Measurements from ENCODE around the gene ZBTB7C.
"Not testable (repeated sequence)": the region's sequence is repeated elsewhere in the genome, so short reads cannot be mapped to it uniquely, and the experiment has no call there.

The ZBTB7C gene

DNA sequence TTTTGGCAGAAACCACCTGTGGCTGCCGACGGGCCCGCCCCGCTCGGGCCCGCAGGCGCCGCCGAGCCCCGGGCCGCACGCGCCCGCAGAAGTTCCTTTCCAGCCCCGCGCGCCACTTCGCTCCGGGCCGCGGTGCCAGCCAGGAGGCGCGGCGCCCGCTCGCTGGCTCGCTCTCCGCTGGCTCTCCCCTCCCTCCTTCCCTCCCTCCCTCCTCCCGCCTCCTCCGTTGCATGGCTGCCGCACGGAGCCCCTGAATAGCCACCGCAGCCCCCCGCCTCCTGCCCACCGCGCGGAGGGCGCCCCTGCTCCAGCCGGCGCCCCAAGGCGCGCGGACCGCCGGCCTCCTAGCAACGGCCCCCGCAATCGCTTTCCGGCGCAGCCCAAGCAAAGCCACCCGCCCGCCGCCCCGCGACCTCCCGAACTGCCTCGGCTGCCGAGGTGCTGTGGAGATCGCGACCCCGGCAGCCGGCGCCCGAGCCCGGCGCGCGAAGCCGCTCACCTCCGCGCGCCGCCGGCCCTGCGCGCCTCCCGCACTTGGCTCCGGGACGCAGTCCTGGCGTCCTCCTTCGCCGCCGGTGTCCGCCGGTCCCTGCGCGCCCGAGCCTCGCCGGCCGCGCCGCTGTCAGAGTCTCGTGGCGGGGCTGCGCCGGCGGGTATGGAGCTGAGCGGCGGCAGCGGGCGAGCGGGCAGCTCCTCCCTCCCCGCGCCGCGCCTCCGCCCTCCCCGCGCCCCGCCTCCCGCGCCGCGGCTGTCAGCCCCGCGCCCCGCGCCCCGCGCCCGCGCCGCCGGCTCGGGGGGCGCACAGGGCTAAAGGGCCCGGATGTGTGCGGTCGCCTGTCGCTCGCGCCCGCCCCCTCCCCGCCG is at the start of gene ZBTB7C:
Gene ZBTB7C, minus strand, starts transcription at position 657 of the 864 bp plus-strand sequence.
- no peak for DNase-seq

DNA sequence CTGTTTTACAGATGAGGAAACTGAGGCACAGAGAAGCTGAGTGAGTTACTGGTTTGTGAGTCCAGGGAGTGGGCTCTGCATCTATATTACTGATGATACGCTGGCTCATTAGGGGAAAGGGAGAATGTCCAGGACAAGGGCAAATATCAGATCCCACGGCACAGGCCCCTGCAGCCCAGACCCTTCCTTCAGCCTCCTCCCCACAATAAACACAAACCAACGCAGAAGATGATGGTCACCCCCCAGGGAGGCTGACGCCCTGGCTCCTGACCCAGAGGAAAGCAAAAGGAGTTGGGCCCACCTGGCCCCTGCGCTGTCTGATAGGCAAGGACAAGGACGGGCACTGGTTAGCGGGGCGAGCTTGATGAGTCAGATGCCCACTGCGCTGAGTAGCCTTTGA is 47.7 kb upstream of the ZBTB7C start:
- DNase-seq, result no peak

DNA sequence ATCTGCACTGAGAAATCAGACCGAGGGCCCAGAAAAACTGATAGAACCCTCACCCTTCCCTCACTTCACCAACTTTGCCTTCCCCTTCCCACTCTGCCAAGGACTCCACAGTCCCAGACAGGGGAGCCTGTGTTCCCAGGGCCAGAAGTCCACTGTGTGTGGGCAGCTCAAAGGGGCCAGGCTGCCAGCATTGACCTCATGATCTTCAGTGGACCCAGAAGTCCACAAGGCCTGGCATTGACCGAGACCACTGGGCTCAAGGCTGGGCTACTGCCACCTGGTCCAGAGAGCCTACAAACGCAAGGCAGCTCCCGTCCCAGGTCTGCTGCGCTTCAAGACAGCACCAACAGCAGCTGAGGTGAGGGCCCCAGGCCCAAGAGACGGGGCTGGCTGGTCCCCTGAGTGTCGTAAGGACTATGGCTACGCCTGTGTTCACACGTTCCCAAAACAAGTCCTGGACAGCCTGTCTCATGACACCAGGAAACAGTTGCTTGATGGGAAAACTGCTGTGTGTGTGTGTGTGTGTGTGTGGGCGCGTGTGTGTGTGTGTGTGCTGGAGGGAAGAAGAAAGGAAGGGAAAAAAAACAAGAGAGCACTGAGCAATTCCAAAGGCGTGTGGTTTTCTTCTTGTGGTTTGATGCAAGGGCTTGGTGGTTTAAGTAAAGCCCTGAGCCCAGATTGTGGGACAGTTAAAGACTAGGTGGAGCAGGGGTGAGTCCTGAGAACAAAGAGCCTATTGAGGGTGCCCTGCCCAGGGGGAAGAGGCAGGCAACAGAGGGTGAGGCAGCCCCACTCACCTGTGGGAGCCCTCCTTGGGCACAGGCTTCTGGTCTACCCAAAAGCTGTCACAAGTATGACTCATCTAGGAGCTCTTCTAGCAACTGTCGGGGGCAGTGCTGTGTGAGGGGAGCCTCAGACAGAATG is 46.6 kb upstream of the ZBTB7C start:
- peak; percentile 30 to 61 for DNase-seq

DNA sequence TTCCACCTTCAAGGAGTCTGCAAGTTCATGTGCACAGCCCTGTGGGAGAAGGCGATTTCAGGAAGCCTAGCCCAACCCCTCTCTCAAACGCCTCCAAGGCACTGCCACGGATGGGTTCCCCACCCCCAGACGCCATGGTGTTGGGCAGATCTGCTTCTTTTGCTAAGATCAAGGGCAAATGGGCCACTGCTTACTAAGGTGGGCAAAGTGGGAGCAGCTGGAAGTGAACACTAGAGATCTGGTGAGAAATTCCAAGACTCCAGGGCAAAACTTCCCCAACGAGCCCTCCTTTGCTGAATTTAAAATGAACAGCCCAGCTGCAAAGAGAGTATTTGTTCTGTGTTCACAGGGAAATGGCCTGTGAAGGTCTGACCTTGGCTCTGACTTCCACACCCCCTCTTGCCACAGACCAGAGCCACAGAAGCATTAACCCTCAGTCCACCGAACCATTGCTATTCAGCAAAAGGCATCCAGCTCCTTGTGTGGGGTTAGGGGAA is 45.1 kb upstream of the ZBTB7C start:
- no peak for DNase-seq

DNA sequence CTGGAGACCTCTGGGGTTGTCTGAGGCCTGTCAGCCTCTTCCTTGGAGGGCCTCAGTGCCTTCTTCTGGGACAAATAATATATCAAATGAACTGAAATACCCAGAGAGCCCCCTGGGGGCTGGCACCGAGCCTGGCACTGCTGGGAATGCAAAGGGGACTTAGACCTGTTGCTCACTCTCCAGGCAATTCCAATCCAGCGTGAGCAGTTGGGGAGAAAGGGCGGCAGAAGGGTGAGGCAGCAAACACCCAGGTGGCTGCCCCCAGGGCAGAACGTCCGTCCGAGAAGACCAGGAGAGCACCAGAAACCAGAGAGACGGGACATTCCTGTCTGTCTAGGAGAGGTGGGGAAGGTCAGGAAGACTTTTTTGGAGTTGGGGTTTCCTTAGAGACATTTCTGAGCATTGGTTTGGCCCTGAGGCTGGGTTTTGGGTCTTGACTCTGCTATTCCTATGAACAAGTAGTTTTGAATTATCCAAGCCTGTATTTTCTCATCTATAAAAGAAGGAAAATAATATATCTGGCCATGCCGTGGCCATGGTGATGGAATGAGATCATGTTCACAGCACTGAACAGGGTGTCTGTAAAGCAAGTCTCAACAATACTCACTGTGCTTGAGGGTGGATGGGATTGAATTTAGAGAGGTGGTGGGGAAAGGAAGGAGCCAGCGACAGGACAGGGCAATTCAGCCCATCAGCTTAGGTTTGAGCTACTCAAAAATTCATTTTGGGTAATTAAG is 44.3 kb upstream of the ZBTB7C start:
- no peak for DNase-seq

DNA sequence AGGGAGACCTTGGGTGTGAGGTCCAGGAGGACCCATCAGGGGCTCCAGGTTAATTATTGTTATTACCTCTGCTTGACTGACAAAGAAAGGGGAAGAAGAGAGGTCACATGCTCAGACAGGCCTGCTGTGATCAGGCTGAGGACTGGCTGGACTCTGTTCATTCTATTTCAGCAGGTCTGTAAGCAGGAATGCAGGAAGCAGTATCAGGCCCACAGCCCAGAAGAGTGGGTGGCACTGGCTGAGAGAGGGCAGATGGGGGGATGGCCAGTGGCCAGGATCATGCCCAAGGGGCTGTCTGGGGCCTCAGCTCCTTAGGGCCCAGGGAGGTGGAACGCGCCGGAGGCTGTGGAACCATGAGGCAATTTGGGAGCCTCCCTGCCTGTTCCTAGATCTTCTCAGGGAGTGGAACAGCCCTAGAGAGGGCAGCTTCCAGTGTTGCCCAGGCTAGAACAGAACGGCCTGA is 43.7 kb upstream of the ZBTB7C start:
- DNase-seq, result no peak

DNA sequence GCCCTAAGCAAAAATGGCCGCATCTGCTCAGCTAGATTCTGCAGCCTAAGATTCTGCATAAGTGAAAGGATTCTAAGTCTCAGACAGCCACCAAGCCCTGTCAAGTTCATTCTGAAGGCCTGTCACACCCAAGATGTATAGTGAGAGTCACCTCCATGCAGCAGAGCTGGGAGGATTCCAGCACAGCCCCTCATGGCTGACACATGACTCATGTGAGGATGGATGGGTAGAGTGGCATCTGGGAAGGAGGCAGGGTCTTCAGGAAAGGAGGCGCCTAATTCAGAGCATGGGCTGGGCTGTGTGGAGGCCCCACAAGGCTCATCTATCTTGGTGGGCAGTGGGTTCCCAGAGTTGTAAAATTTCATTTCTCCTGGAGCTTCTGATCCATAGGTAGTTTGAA is 41.5 kb upstream of the ZBTB7C start:
- no peak for DNase-seq

DNA sequence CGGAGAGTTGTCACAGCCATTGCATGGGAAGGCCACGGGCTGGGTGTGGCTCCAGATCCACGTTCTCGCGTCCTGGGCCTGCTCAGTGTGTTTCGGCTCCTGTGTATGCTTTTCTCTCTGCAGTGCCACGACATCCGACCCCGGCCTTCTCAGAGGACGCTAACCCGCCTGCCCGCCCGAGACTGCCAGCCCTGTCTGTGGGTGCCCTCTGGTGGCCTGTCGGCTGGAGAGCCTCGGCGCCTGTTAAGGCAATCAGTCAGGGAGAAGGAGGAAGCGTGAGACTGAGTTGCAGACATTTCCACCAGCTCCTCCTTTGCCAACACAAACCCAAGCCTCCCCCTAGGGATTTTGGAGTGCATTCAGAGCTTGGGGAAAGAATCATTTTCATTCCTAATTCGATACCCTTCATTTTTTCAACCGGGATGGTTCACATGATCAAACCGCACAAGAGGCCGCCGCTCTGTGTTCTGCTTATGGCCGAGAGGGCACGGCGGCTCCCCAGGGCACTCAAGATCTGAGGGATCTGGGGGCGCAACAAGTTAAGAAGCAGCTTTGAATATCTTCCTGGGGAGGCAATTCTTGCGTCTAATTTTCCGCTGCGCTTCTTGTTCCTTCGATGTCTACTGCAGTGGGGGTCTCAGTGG is 37.5 kb upstream of the ZBTB7C start:
- peak; percentile 57 to 64 for DNase-seq

DNA sequence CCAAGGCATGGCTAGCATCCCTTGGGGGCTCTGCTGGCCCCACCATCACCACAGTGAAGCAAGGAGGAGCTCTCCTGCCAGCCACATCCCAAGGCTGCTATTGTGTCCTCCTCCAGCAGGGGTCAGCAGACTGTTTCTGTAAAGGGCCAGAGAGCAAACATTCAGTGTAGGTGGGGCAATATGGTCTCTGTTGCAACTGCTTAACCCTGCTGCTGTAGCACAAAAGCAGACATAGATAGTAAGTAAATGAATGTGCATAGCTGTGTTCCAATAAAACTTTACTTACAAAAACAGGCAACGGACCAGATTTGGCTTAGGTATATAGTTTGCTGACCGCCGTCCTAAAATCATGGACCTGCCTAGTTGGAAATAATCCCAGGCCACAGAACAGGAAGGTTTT is 36.4 kb upstream of the ZBTB7C start:
- peak; percentile 65 to 71 for DNase-seq

DNA sequence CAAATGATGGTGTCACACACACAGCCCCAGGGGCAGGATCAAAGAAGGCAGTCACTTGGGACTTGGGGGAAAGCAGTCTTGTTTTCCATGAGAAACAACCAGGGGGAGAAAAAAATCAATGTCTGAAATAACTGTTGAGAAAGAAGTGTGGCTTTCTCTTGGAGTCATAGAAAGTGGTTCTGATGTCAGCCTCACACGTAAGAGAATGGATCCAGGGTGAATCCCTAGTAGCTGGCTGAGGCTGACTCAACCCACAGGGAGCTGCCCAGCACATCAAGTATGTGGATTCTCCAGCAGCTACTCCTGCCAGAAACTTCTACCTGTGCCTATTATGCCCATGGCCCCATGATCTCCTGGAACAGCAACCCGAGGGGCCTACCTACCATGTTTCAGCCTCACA is 33.6 kb upstream of the ZBTB7C start:
- no peak for DNase-seq

DNA sequence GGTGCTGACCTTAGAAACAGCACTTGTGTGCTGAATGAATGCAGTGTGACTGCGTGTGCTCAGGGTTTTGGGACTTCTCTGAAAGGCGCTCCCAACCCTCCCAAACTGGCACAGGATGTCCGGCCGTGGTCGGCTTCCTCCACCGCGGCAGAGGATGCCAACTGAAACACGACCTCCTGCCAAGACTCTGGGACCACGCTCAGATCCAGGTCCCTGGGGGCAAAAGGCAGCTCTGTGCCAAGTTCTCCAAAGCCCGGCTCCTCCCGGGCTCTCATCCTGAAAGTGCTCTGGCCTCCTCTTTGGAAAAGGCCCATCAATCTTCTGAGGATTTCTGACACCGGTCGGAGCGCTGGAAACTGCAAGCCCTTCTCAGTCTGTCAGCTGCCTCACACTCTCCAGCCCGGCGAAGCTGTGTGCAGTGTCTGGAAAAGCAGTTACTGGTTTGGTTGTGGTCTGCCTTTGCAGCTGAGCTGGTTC is 32.3 kb upstream of the ZBTB7C start:
- DNase-seq, result no peak

DNA sequence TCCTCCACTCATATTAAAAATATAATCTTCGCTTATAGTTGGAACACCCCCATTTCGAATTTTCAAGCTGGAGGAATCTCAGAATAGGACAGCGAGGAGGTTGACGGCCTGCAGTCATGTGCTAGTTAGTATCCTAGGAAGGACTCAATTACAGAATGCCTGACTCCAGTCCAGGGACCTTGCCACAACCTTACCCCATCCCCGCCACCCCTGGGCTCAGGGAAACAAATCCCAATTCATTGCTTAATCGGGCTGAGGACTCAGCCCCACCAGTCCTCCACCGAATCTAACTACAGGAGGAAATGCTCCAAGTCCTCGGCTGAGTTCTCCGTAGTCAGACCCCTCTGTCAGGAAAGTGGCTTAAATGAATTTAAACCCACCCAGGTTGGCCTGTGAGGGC is 31.7 kb upstream of the ZBTB7C start:
- no peak for DNase-seq

DNA sequence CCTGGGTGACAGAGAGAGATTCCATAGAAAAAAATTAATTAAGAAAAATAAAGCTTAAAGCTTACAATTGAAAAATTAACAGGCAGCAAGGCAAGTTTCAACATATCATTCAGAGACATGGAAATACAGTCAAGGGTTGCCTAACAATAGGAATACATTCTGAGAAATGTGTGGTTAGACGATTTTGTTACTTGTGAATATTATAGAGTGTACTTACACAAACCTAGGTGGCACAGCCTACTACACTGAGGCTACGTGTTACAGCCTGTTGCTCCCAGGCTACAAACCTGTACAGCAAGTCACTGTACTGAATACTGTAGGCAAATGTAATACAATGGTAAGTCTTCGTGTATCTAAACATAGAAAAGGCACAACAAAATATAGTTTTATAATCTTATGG is 27.7 kb upstream of the ZBTB7C start:
- no peak for DNase-seq

DNA sequence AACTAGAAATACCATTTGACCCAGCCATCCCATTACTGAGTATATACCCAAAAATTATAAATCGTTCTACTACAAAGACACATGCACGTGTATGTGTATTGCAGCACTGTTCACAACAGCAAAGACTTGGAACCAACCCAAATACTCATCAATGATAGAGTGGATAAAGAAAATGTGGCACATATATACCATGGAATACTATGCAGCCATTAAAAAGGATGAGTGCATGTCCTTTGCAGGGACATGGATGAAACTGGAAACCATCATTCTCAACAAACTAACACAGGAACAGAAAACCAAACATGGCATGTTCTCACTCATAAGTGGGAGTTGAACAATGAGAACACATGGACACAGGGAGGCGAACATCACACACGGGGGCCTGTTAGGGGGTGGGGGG is 25.2 kb upstream of the ZBTB7C start:
- not testable (repeated sequence) for DNase-seq

DNA sequence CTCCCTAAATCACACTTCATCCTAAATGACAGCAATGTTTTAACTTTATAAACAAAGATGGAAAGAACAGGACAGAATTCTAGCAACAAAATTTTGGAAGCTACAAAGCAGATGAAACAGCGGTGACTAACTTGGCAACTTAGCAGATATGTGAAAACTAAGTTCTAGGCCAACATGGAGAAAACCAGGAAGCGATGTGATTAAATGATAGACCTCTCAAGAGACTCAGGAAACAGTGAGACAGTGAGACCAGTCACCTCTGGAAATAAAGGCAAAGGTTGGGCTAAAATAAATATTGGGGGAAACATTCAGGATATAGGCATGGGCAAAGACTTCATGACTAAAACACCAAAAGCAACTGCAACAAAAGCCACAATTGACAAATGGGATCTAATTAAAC is 24.4 kb upstream of the ZBTB7C start:
- no peak for DNase-seq

DNA sequence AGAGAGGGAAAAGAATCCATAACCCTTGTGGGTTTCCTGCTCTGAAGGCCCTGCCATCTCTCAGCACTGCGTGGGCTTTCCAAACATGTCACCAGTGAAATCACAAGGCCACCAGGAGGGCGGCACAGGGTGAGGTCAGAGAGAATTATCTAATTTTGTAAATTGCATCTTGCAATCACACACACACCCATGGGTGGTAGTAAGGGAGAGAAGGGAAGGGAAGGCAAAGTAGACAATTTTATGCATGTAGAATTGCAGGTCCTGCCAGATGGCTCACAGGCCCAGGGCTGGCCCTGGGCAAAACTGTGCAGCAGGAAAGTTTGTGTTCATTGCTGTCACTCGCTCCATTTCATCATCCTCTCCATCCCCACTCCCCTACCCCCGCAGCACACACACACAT is 21.0 kb upstream of the ZBTB7C start:
- DNase-seq, result no peak

DNA sequence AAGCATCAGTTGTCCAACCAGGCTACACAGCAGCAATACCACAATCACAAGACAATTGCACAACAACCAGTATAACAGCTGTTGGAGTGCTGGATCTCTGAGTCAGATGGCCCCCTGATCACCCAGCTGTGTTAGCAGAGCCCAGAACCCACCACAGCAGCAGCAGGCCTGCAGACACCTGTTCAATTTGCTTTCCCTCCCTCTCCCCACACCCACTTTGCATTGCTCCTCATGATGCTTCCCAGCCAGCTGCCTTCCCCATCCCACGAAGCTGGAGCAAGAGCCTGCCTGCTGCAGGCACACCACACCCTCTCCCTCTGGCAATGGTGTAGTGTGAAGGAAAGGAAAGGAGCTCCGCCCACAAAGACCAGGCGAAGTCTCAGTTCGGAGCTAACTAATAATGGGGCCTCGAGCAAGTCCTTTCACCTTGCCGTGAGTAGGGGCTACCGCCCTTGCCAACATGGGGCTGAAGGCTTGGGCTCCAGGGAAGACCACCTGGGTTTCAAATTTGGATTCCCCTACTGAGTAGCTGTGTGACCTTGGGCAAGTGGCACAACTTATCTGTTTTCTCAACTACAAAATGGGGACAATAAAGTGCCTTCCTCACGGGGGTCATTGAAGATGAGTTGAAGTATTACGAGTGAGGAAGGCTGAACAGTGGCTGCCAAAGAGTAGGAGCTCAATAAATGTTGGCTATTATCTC is 19.4 kb upstream of the ZBTB7C start:
- DNase-seq, result no peak

DNA sequence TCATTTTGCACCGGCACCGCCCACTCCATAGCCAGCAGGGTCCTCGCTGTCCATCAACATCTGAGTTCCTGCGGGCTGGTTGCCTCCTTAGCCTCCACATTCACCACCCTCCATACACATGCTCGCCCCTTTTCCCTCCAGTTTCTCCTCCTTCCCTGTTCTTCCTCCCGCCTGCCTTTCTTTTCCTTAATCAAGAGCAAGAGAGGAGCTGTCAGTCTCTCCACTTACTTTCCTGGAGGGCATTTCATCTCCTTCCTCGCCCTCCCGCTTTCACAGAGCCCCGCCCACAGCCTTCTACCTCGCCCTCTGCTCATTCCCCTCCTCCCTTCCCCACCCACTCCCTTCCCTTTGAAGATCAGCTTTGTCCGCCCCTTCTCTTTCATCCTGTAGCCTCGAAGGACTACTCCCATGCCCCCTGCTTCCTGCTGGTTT is 13.8 kb upstream of the ZBTB7C start:
- DNase-seq, result no peak

DNA sequence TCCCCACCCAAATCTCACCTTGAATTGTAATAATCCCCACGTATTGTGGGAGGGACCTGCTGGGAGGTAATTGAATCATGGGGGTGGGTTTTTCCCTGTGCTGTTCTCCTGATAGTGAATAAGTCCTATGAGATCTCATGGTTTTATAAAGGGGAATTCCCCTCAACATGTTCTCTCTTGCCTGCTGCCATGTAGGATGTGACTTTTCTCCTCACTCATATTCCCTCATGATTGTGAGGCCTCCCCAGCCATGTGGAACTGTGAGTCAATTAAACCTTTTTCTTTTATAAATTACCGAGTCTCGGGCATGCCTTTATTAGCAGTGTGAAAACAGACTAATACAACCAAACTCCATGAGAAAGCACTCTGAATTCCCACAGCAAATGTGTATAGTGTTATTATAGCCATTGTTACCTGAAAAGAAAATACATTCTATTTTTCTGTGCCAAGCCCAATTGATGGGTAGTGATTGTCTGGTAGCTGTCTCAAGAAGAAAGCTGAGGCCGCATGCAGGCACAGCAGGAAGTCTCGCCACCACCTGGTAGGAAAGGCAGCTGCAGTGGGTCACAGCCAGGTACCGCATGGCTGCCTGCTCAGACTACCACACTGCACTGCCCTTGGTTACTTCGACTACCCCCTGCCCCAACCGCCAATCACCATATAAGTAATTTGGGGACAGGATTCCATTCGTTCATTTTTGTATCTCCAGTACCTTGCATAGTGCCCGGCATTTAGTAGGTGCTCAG is 10.3 kb upstream of the ZBTB7C start:
- DNase-seq, result no peak

DNA sequence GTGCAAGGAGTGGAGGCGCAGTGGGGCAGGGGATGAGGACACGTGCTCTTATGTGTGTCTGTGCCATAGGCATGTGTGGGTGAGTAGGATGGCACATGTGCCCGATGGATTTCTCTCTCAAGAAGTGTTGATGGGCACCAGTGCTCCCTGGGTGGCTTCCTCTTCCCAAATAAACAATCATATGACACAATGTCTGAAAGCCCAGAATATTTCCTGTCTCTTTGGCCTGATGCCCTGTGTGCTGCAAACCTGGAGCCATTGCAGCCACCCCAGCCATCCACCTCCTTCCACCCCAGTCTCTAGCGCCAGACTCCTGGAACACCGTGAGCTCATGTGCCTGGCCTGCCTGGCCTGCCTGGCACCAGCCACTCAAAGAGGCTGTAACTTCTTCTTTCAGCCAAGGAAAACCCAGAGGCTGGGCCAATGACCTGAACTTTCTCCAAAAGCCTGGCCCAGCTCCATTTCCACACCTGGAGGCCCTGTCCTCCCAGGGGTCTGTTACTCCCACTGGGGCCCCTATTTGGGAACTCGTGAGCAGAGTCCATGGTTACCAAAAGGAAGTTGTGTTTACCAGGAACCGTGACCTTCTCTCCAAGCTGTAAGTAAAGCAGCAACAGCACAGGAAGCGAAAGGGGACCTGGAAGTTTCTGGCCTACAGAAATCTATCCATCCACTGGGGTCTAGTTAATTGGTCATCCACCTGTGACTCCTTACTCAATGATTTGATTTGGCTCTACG is 9.5 kb upstream of the ZBTB7C start:
- DNase-seq, result no peak
